Stimulated activated CD4-positive, alpha-beta T cell treated with anti-CD3 and anti-CD28 coated beads, Interleukin-2, amount 100 ng/mL, for 24 hours (primary cell): Measurements from ENCODE around the gene USP10.

Experiments
- DNase-seq, 2 donors: peaks; one replicate each; pipeline ENCODE4 v3.0.0-alpha.2; 2020

USP10 gene

GRCh38 chr16:84827897-84828296, 128.1 kb downstream of the USP10 start:
- DNase-seq: no peak

DNA sequence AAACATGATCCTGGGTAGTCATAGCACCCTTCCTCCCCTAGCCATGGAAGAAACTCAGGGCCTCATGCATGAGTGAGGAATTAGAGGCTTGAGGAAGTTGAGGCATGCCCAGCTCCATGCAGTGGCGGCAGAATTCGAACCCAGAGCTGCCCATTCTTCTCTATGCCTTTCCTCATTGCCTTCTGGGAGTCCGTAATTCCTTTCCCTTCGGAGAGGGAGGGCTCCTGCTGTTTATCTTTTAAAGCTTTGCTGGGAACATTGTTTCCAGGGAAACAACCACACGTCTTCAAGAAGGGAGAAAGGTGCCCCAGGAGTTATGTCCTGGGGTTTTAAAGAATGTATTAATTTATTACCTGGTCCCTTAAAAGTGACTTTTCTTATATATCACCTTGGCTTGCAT, 128.5 kb downstream of the USP10 start:
- DNase-seq: no peak
